Pons (tissue), 1 donor: ENCODE data around the gene NME7.
"Not testable (repeated sequence)": the region's sequence is repeated elsewhere in the genome, so short reads cannot be mapped to it uniquely, and the experiment has no call there.

Experiments
- DNase-seq: peaks from one replicate; pipeline ENCODE4 v3.0.0-alpha.2; 2016; ENCODE audit warnings: low spot score

The NME7 gene

GRCh38 chr1:169126335-169126734 lies 241.3 kb downstream of the NME7 start:
- no peak for DNase-seq

- DNase-seq: not testable (repeated sequence)
Observed at GRCh38 chr1:169125597-169125996, 242.0 kb downstream of the NME7 start.

GRCh38 chr1:169124459-169124858 lies 243.1 kb downstream of the NME7 start:
- DNase-seq: no peak

- DNase-seq: no peak
Observed at GRCh38 chr1:169122976-169123375, 244.6 kb downstream of the NME7 start.

GRCh38 chr1:169121146-169121923 lies 246.3 kb downstream of the NME7 start:
- DNase-seq: no peak

- DNase-seq: no peak
Observed at GRCh38 chr1:169120066-169120465, 247.5 kb downstream of the NME7 start.

GRCh38 chr1:169119405-169119804 lies 248.2 kb downstream of the NME7 start:
- DNase-seq: no peak

- no peak for DNase-seq
Observed at GRCh38 chr1:169118227-169118626, 249.4 kb downstream of the NME7 start.

GRCh38 chr1:169117599-169117998 lies 250.0 kb downstream of the NME7 start:
- no peak for DNase-seq

- DNase-seq: no peak
Observed at GRCh38 chr1:169117014-169117413, 250.6 kb downstream of the NME7 start.

GRCh38 chr1:169115891-169116585 lies 251.6 kb downstream of the NME7 start:
- peak; percentile 70 for DNase-seq

GRCh38 chr1:169113613-169114119 lies 253.9 kb downstream of the NME7 start:
- DNase-seq: no peak

- DNase-seq: no peak
Observed at GRCh38 chr1:169112241-169112640, 255.4 kb downstream of the NME7 start.

GRCh38 chr1:169111472-169111871 lies 256.1 kb downstream of the NME7 start:
- DNase-seq: no peak

- DNase-seq: no peak
Observed at GRCh38 chr1:169110689-169111447, 256.7 kb downstream of the NME7 start.

- peak; percentile 86 for DNase-seq
Observed at GRCh38 chr1:169110236-169110635, 257.4 kb downstream of the NME7 start.

GRCh38 chr1:169109561-169110134 lies 257.9 kb downstream of the NME7 start:
- peak; percentile 93 for DNase-seq

- DNase-seq: peak; percentile 85
Observed at GRCh38 chr1:169108863-169109560, 258.6 kb downstream of the NME7 start.

GRCh38 chr1:169108223-169108622 lies 259.4 kb downstream of the NME7 start:
- DNase-seq: no peak

GRCh38 chr1:169107603-169108208 lies 259.9 kb downstream of the NME7 start:
- DNase-seq: peak; percentile 78
